NCI-H1048 (cell line): Measurements from ENCODE around the gene TBCCD1.
A peak's percentile ranks its signal among the peaks of the same experiment; 100 is the strongest.
"Not testable (repeated sequence)": the region's sequence is repeated elsewhere in the genome, so short reads cannot be mapped to it uniquely, and the experiment has no call there.

Source experiments
- DNase-seq: peaks from one replicate; lab custom pipeline; 2025; lab: John Stamatoyannopoulos, UW

Gene TBCCD1

DNA sequence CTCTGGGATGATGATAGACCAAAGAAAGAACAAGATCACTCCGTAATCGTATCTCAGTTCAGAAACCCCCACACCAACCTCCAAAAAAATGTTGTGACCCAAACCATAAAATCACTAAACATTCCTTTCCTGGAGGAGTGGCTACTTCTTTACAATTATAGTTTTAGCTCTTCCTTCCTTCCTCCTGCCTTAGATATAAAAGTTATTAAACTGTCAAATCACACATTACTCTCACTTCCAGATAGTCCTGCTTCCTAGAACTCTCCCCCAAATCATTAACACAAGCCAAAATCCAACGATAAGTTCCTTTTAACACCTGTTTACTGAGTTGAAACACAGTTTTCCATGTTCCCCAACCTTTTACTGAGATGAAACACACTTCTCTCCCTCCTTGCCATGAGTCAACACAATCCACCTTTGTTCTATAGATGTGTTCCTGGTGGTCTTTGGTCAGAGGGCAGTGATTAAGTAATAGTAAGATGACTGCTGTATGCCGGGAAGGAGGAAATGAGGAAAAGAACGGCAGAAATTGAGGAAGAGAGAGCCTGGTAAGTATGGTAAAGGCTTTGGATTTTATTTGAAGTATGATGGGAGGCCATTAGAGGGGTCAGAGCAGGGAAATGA lies 14.6 kb downstream of the TBCCD1 start:
- no peak for DNase-seq

- no peak for DNase-seq
Measured at GRCh38 chr3:186551387-186551786, 15.8 kb downstream of the TBCCD1 start.

DNA sequence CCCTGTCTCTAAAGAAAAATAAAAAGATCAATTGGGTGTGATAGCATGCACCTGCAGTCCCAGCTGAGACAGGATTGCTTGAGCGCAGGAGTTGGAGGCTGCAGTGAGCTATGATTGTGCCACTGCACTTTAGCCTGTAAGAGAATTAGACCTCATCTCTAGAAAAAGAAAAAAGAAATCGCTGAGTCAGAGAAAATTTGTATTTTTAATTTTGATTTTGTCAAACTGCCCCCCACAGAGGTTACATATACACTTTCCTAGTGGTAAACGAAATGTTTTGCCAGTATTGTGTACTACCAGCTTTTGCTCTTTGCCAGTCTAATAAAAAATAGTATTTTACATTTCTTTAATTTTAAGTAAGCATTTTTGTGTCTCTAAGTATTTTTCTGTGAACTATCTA lies 17.6 kb downstream of the TBCCD1 start:
- no peak for DNase-seq

DNA sequence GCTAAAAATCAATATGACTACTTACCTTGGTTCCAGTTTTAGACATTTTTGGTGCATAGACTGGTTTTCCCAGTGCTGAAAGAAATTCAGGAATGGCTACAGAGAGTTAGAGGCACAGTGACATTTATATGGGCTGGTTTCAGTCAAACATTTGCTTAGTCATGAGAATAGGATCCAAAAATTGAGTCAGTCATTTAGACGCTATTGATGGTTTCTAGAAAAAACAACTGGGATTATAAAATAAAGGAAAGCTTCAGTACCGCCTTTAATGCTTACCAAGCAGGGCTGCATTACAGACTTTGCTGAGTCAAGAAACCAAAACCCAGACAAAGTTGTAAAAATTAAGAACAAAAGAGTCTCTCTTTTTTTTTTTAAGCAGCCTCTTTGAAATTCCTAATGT lies 22.9 kb downstream of the TBCCD1 start, which contains the start of gene CRYGS:
Gene CRYGS, minus strand, starts transcription at position 100 of the 400 bp plus-strand sequence. Its CDS starts 54 bp downstream, at position 46.
- DNase-seq: no peak

DNA sequence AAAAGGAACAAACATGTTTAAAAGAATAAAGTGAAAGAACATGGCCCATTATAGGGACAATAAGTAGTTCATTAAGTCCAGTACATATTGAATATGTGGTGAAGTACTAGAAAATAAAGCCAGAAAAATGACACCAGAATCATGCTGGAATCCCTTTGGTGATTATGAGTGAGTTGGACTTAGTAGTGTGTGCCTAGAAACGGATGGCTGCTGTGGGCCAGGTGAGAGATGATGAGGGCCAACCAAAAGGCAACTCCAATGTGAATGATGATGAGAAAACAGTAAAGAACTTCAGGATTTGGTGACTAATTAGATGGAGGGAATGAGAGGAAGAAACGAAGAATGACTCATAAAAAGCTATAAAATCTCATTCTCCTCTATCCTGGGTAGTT lies 26.3 kb downstream of the TBCCD1 start:
- DNase-seq: no peak

- peak; percentile 44 for DNase-seq
Measured at GRCh38 chr3:186540221-186540834, 26.8 kb downstream of the TBCCD1 start.

DNA sequence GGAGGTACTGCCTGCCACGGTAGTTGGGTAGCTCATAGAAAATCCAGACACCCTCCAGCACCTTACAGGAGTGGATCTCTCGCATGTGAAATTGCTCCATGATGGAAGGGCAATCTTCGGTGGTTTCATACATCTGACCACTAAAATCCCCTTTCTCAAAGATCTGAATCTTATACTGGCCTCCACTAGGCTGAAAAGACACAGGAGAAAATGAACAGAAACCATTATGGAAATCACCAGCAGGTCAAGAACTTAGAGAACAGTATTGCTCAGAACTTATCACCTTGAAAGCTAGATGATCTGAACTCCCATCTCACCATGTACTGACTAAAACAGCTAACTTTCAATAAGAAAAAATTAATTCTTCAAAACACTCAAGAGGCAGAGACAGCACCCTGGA lies 28.4 kb downstream of the TBCCD1 start:
- no peak for DNase-seq

GRCh38 chr3:186536883-186537844 lies 30.0 kb downstream of the TBCCD1 start:
- no peak for DNase-seq

DNA sequence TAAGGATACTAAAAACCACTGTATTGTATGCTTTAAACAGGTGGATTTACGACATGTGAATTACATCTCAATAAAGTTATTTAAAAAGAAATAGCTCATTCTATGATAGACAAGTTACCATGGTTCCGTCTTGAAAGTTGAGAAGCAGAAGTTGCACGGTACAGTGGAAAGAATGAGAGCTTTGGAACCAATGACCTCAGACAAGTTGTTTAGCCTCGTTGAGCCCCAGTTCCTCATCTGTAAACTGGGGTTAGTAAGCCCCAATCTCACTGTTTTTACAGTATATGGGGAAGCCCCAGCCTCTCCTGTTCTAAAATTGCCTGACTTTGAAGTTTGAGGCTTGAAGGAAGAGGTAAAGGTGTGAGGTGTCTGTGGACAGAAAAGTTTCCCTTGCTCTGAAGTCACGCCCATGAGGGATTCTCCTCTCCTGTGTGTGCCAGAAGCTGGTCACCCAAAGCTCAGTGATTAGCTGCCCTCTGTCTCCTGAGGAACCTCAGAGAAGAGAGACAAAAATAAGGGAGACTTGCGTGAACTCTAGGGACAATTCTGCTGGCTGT lies 32.9 kb downstream of the TBCCD1 start:
- no peak for DNase-seq

DNA sequence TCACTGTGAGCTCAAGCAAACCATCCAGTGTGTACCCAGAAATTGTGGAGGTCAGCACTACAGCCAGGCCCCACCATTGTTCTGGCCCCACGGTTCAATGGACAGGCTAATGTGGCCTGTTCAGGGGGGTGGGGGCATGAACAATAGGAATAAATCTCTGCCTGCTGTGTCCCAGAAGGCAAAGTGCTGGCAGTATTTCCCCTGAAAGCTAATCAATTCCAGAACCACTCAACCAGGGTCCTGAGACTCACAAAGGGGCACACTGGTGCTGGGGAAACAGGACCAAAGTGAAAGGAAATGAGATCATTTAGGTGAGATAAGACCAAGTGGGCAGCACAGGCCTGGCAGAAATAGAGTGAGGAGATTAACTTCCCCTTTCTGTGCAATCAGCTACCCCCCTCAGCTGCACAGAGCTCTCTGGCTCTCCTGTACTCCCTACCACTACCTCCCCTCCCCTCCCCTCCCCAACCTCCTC lies 34.5 kb downstream of the TBCCD1 start:
- DNase-seq: no peak

DNA sequence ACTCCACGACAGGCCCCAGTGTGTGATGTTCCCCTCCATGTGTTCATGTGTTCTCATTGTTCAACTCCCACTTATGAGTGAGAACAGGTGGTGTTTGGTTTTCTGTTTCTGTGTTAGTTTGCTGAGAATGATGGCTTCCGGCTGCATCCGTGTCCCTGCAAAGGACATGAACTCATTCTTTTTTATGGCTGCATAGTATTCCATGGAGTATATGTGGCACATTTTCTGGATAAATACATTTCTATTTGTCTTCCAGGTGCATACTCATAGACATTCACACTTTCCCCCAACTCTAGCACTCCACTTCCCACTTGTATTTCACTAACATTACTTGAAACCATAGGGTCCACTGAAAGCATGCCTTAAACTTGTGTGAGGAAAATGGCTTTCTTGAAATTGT lies 35.4 kb downstream of the TBCCD1 start:
- not testable (repeated sequence) for DNase-seq

GRCh38 chr3:186530415-186530814 lies 36.7 kb downstream of the TBCCD1 start:
- no peak for DNase-seq

DNA sequence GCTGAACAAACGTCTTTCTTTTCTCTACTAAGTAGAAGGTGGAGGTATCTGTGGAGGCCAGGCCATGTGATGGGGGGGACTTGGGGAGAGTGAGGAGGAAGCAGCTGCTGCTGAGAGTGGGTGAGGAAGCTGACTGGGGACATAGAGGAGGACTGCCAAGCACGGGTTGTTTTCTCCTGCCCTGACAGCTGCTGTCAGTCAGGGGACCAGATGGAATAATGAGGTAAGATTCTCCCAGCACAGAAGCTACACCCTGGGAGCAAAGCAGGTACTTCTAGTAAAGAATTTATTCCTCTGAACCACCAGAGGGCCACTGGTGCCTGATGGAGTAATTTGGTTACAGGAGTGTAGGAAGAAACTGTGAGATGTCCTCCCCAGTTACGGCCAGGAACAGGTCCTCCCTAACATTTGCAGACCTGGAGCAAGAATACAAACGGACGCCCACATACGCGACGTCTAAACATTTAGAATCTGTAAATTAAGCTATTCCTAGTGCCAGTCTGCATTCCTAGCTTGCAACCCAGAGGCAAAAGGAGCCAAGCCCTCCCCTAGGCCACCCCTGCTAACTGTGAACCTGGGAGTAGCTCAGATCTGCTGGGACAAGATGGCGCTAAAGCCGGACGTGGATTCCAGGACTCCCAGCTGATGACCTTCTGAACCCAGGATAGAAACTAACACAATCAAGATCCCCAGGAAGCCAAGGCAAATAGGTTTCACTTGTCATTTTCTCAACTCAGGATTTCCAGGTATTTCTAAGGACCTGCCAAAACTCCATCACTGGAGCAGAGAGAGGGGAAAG lies 37.7 kb downstream of the TBCCD1 start:
- DNase-seq: no peak

GRCh38 chr3:186526256-186526606 lies 40.9 kb downstream of the TBCCD1 start:
- no peak for DNase-seq

DNA sequence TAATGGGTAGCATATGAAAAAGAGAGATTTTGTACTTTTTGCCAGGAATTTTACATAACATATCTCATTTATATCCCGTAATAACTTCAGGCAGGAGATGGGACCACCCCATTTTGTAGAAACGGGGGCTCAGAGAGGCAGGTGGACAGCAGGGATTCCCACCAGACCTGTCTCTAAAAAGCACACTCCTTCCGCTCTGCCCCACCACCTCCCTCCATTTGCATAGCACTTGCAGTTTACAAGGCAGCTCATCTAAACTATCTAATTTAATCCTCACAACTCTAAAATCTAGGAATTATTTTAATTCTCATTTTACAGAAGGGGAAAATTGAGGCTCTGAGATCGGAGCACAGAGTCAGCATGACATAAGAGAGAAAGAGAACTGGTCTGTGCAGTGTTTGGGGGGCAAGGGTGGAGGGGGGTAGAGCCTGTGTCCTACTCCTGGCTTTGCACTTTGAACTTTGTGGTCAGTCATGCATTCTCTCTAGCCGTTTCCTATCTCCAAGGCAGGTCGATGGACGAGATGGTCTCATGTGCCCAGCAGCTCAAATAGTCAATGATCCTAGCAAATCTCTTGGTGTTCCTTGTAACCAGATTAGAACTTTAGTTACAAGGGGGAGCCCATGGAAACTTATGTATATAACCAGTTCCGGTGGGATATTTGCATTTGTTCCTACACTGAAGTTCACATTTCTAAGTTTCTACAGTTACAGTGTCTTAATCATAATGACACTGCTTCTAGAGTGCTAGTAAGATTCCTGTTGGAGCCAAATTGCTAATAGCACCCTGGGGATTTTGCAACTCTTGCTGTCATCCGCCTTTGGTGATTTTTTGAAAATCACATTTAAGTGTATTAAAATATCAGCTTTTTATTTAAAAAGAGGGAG lies 41.5 kb downstream of the TBCCD1 start:
- no peak for DNase-seq

- no peak for DNase-seq
Measured at GRCh38 chr3:186524616-186525015, 42.5 kb downstream of the TBCCD1 start.

DNA sequence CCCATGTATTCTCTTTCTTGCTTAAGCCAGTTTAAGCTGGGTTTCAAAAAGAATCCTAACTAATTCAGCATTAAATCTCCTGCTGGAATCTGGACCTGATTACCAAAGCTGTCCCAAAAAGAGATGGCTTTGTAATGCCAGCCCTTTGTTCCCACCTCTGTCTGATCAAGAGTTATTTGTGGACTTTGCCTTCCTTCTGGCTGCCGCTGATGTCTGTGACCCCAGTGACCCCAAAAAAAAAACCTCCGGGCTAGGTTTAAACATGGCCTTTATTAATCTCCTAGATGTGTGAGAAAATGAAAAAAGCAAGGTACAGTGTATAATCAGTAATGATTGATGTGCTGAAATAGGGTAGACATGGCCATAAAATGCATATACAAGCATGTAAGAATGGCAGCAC lies 43.7 kb downstream of the TBCCD1 start:
- DNase-seq: no peak

DNA sequence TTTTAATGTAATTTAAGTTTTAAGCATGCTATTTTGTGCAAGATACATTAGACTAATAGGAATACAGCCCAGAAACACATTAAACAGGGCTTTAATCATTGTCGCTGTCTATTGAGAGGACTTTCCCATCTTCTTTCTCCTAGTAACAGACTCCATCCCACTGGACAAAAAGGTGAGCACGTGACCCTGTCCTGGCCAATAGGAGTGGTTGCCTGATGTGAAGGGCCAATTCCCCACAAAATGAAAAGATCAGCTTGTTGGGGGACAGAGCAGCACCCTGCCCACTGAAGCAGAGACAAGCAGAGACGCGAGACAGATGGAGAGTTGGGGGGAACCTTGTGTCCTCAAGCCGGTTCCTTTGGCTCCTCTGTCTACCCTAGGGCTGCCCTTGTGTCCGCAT lies 44.1 kb downstream of the TBCCD1 start:
- DNase-seq: no peak

DNA sequence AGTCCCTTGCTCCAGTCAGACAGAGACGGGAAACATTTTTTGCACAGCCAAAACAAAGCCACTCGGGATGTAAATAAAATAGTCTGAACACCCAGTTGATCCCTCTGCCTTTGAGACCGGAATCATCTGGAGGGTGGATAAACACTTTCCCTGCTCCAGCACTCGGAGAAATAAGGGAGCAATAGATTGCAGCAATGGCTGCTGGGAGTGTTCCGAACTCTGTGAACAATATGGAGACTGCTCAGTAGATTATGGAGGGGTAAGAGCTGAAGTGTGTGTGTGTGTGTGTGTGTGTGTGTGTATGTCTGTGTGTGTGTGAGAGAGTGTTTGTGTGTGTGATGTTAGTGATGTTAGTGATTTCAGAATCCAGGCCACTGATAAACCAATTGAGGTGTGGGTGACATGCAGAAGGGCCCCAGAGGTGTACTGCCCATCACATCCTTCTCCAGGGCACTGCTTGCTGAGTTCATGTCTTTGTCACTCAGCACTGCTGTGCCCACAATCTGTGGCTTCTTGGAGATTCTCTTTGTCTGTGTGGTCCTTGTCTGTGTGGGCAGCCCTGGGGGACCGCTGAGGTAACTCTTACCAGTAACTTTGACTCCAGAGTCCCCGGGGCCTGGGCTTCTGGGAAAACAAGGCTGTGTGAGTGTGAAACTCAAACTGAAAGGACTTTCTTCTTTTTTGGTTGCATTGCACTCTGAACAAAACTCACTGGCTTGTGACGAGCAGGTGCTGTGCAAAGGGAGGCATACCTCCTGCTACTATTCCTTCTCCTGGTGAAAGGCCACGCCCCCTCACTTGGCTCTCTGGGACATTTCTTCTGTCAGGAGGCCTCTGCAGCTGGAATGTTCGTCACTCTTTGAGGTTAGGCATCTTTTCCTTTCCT lies 45.9 kb downstream of the TBCCD1 start:
- DNase-seq: no peak

GRCh38 chr3:186520431-186520830 lies 46.7 kb downstream of the TBCCD1 start:
- no peak for DNase-seq
